Putamen (tissue), 1 donor: ENCODE results near the gene OLIG2.

Experiments used
- DNase-seq: peaks from one replicate; pipeline ENCODE4 v3.0.0-alpha.2; 2016; ENCODE audit warnings: low spot score

OLIG2 gene

GRCh38 chr21:33025489-33026442, at the start of gene OLIG2:
OLIG2 (plus strand) TSS chr21:33025935; CDS start chr21:33026863, 928 bp downstream.
- peak; percentile 98 for DNase-seq

GRCh38 chr21:32976791-32977190, 48.9 kb upstream of the OLIG2 start:
- DNase-seq = no peak

GRCh38 chr21:32977216-32977615, 48.5 kb upstream of the OLIG2 start:
- peak; percentile 78 for DNase-seq

- DNase-seq = peak; percentile 90
Measured at GRCh38 chr21:32978331-32979270, 47.1 kb upstream of the OLIG2 start.

GRCh38 chr21:32979598-32980268, 46.0 kb upstream of the OLIG2 start:
- no peak for DNase-seq

GRCh38 chr21:32981096-32981495, 44.6 kb upstream of the OLIG2 start:
- DNase-seq = no peak

- no peak for DNase-seq
Measured at GRCh38 chr21:32990666-32991065, 35.1 kb upstream of the OLIG2 start.

- no peak for DNase-seq
Measured at GRCh38 chr21:32991361-32991760, 34.4 kb upstream of the OLIG2 start.

- no peak for DNase-seq
Measured at GRCh38 chr21:32993894-32994293, 31.8 kb upstream of the OLIG2 start.

- no peak for DNase-seq
Measured at GRCh38 chr21:32994305-32994704, 31.4 kb upstream of the OLIG2 start.

GRCh38 chr21:33007747-33008146, 18.0 kb upstream of the OLIG2 start:
- DNase-seq = no peak

- DNase-seq = no peak
Measured at GRCh38 chr21:33008333-33009051, 17.2 kb upstream of the OLIG2 start.

GRCh38 chr21:33010931-33011330, 14.8 kb upstream of the OLIG2 start:
- DNase-seq = no peak

GRCh38 chr21:33011462-33011861, 14.3 kb upstream of the OLIG2 start:
- no peak for DNase-seq

GRCh38 chr21:33013626-33014025, 12.1 kb upstream of the OLIG2 start:
- no peak for DNase-seq

GRCh38 chr21:33014331-33014730, 11.4 kb upstream of the OLIG2 start:
- DNase-seq = no peak

GRCh38 chr21:33015096-33015495, 10.6 kb upstream of the OLIG2 start:
- no peak for DNase-seq

GRCh38 chr21:33015756-33016155, 10.0 kb upstream of the OLIG2 start:
- no peak for DNase-seq

- DNase-seq = no peak
Measured at GRCh38 chr21:33018707-33019465, 6.8 kb upstream of the OLIG2 start.

GRCh38 chr21:33019516-33019884, 6.2 kb upstream of the OLIG2 start:
- no peak for DNase-seq
